Amniotic stem cell (primary cell): ENCODE results near the gene GPA33.

ENCODE experiments used
- DNase-seq: peaks from one replicate; lab custom pipeline; 2025; lab: John Stamatoyannopoulos, UW

Gene GPA33

GRCh38 chr1:167086033-167086432 is 4.1 kb downstream of the GPA33 start:
- no peak for DNase-seq

DNA sequence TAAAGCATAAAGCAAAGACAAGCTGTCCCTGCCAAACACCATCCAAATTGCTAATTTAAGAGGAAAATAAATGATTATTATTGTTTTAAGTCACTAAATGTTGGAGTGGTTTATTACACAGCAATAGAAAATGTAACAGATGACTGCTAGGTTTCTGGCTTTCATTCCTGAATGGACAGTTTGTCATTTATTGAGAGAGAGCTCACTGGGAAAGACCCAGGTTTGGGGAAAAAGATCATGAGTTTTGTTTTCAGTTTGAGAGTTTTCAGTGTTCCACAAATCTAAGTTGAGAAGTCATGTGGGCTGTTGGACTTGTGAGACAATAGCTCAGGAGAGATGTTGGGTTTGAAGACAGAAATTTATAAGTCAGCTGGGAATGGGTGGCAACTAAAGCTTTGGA is 5.4 kb downstream of the GPA33 start:
- no peak for DNase-seq

GRCh38 chr1:167083871-167084270 is 6.3 kb downstream of the GPA33 start:
- DNase-seq = no peak

DNA sequence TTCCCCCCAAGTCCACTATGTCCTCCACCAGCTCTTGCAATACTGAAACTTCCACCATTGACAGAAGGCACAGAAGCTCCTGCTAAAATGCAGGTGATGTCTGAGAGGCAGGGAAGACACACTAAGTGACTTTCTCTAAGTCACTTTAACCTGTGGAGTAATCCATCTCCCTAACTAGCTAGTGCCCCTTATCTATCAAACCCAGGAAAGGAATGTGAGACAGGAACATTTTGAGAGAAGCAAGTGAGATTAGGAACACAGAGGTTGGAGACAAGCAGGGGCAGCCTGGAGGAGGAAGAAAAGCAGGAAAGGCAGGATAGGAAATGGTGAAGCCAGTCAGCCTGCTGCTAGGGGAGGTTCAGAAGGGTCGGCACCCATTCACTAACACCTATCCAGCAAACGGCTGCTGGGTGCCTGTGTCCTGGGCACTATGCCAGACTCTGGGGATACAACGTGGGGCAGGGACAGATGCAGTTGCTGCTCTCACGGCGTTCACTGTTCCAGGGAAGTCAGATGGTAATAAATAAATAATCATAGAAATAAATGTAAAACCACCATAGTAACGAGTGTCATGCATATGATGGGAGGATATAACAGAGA is 7.0 kb downstream of the GPA33 start:
- DNase-seq = no peak

- DNase-seq = no peak
Measured at GRCh38 chr1:167082511-167083027, 7.6 kb downstream of the GPA33 start.

DNA sequence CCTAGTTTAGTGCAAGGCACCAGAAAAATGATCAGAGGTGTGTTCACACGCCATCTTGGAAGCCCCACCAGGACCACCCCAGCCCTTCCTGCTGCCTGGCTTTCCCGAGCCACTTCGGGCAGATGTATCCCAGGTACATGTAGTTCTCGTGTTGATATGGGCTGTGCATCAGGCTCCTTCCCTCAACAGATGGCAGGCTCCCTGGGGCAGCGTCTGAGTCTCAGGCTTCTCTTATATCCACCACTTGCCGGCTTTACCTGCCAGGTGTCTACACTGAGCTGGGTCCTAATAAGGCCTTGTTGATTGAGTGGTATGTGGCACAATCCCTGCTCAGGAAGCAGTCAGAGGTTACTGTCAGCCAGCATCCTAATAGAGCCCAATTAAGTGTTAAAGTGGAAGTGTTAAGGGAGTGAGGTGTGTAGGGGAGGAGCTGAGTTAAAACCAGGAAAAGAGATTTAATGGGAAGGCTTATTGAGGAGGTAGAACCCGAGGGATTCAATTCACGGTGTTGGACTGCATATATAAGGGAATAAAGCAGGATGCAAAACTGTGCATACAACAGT is 8.5 kb downstream of the GPA33 start:
- DNase-seq = no peak

GRCh38 chr1:167077868-167078210 is 12.3 kb downstream of the GPA33 start:
- no peak for DNase-seq

DNA sequence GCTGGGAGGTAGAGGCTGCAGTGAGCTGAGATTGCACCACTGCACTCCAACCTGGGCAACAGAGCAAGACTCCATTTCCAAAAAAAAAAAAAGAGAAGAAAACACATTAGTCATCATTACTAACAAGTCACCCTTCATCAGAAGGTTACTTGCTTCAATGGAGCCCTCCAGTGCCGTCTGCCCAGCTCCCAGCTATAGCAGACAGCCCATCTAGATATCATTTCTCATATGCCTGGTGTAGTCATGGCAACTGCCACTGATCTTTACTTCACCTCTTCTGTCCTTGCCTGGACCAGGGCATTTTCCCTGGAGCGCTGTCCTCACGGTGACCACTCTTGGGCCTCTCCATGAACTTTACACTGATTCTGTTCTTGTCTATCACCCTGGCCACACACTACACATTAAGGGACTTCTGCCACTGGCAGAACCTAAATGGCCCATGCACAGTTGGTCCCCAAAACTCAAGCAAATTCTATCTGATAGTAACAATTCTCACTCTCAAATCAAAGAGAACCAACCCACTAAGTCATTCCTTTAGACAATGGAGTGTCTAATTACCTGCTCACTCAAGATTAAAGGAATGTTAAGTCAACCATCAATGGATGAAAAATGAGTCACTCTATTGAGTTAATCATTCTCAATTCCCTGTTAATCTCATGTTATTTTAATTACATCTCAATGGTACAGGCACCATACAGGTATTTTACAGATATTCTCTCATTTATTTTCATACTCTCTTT is 12.9 kb downstream of the GPA33 start:
- no peak for DNase-seq

GRCh38 chr1:167076136-167076710 is 14.0 kb downstream of the GPA33 start:
- DNase-seq = no peak

DNA sequence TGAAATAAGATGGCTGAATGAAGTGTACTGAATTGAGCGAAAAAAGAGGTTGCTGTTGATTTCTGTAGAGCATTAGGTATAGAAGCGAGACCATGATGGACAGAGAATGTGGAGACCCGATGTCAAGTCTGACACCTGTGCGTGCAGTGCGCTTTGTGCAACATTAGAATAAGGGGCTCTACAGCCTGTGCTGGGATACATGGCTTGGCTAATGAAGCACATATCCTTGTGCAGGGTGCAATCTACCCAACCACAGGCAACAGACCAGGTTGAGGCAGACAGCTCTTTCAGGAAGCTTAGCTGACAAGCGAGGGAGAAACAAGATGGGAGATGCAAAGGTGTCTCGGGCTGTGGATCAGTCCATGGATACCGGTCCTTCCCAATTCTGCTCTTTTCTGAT is 18.9 kb downstream of the GPA33 start:
- DNase-seq = no peak

DNA sequence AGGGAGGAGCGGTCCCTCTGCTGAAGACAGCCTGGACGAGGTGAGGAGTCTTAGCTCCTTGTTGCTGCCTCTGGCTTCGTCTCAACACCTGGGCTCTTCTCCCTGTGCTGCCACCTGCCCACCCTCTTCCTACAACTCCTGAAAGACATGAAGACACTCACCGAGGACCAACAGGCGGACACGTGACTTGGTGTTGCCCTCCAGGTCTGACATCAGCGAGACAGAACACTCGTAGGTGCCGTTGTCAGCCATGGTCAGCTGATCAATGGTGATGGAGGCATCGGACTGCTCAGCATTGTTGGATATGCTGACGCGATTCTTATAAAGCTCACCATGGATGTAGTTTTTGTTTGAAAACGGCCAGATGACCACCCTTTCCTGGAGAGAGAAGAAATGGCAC is 21.4 kb downstream of the GPA33 start:
- no peak for DNase-seq

DNA sequence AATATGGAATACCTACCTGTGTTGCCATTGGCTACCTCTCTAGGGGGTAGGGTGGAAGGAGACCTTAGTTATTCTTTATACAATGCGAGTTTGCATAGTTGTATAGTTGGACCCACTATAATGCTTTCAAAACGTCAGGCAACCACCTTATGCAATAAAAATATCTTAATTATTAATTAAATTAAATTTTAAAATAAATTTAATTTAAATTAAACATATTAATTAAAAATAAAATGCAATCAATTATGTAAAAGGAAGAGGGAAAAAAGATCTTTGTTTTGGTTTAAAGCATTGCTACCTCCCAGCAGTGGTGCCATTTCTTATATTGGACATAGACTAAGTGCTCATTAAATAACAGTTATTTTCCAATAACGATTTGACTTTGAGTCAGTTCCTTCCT is 22.3 kb downstream of the GPA33 start:
- no peak for DNase-seq

GRCh38 chr1:167066333-167067122 is 23.6 kb downstream of the GPA33 start:
- no peak for DNase-seq

GRCh38 chr1:167065471-167065870 is 24.7 kb downstream of the GPA33 start:
- no peak for DNase-seq

DNA sequence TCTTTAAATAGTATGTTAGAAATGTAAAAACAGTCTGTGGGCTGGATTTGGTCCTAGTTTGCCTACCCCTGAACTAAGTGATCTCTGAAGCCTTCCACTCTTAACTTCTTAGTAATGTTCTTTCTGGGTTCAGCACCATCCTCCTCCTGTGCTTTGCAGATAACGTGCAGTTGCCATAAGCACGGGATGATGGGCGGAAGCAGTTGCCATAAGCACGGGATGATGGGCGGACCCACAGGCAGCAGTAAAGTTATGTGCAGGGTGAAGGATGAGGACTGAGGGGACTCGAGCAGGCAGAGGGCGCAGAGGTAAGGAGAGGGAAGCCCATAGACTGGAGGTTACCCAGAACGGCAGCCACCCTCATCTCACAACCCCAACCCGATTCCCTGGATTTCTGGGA is 25.6 kb downstream of the GPA33 start:
- DNase-seq = no peak

GRCh38 chr1:167061073-167061464 is 29.1 kb downstream of the GPA33 start:
- no peak for DNase-seq

DNA sequence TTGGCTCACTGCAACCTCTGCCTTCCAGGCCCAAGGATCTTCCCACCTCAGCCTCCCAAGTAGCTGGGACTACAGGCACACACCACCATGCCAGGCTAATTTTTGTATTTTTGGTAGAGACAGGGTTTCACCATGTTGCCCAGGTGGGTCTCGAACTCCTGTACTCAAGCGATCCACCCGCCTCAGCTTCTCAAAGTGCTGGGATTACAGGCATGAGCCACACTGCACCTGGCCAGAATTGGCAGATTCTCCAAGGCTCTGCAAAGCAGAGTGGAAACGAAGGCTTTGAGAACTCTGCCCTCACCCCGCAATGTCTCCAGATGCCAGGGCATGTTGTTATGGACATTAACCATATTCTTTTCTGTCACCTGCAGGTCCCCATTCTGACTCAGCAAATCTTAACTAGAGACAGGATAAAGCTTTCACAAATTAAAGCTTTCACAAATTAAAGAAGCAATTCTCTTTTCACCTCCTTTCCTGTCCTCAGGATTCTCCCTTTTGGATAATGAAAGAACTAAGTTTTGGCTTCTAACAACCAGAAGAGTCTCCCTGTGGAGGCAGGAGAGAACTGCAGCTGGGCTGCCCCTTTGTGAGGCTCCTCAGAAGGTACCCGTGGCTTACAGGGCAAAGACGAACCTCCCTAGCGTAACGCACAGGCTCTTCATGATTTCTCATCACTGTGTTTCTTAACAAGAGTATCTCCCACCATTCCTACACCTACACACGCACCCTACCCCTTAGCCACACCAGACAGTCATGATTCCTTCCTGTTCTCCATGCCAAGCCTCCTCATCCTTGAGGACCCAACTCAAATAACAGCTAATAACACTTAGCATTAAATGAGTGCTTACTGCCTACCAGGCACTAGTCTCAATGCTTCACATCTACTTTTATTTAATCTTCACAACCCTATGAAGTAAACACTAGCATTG is 29.8 kb downstream of the GPA33 start:
- DNase-seq = no peak

DNA sequence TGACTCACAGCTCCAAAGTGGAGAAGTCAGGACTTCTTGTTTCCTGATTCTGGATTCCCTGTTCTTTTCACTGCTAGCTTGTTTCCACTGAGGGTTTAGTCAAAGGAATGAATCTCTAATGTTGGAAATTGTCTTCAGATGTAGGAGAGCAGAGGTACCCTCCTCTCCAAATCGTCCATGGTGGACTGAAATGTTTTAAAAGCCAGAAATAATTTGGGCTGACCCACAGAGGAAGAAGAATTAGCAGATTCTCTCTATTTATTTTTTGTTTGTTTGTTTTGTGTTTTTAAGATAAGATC is 30.4 kb downstream of the GPA33 start:
- DNase-seq = no peak

GRCh38 chr1:167059045-167059808 is 30.9 kb downstream of the GPA33 start:
- peak; percentile 20 for DNase-seq

DNA sequence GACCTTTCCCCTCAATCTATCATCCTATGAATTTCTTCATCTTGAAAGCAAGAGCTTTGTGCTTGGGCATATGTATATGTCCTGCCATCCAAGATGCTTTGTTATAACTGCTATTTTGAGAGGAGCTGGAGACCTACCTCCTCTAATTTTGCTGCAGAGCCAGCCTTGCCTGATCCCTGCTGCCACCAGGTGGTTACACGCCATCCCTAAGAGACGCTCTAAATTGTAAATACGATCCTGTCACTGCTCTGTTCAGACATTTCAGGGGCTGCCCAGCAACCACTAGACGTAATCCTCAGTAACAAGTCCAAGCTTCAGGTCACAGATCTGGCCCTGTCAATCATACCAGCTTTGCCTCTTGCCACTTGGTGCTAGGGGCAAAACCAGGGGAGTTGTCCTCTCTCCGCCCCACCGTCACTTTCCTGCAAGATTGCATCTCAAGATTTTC is 32.9 kb downstream of the GPA33 start:
- DNase-seq = no peak
